ENCODE results near the gene RAD51B.

Gene RAD51B

GRCh38 chr14:67820428-67820971, 921 bp downstream of the RAD51B start (continued):
- TF ChIP-seq GLIS2 (tag by site-specific recombination; IDR thresholded peaks at IDR 0.05) (no peak), ZNF555 (tag by site-specific recombination; conservative IDR thresholded peaks at IDR 0.05) (no peak), ZBTB1 (tag by site-specific recombination; IDR thresholded peaks at IDR 0.05) (no peak), ZNF629 (tag by site-specific recombination; IDR thresholded peaks at IDR 0.05) (no peak), PATZ1 (tag by site-specific recombination; IDR thresholded peaks at IDR 0.05) (peak; percentile 28; the same call in 1 of the 2 replicates), TSHZ1 (tag by site-specific recombination; IDR thresholded peaks at IDR 0.05; ENCODE audit: borderline replicate concordance) (no peak), ZNF785 (tag by site-specific recombination; IDR thresholded peaks at IDR 0.05) (no peak), ZNF169 (tag by site-specific recombination; IDR thresholded peaks at IDR 0.05) (no peak), ZNF184 (tag by site-specific recombination; IDR thresholded peaks at IDR 0.05) (no peak), ZBTB6 (tag by site-specific recombination; IDR thresholded peaks at IDR 0.05) (no peak), TRIM28 (IDR thresholded peaks at IDR 0.05; ENCODE audit: borderline replicate concordance, low read length) (0 out of 2 replicates have a peak, but pooled peaks have one; percentile 62), ZNF221 (tag by site-specific recombination; IDR thresholded peaks at IDR 0.05; ENCODE audit: borderline replicate concordance) (no peak), GLIS1 (tag by site-specific recombination; IDR thresholded peaks at IDR 0.05) (peak; percentile 16; the same call in 1 of the 2 replicates), ATF2 (tag by site-specific recombination; IDR thresholded peaks at IDR 0.05; ENCODE audit: low read depth) (no peak), ZNF433 (tag by site-specific recombination; IDR thresholded peaks at IDR 0.05; ENCODE audit: low read depth) (no peak), IKZF3 (tag by site-specific recombination; IDR thresholded peaks at IDR 0.05) (no peak), HOXD13 (CRISPR knock-in tag; IDR thresholded peaks at IDR 0.05; ENCODE audit: borderline replicate concordance) (no peak), ZNF777 (tag by site-specific recombination; IDR thresholded peaks at IDR 0.05; ENCODE audit: borderline replicate concordance) (no peak), REPIN1 (tag by site-specific recombination; IDR thresholded peaks at IDR 0.05; ENCODE audit: low read depth) (no peak), OVOL3 (tag by site-specific recombination; IDR thresholded peaks at IDR 0.05) (no peak), ZNF580 (tag by site-specific recombination; IDR thresholded peaks at IDR 0.05) (0 out of 2 replicates have a peak, but pooled peaks have one; percentile 10), HOXC10 (CRISPR knock-in tag; IDR thresholded peaks at IDR 0.05) (no peak), ZNF48 (tag by site-specific recombination; IDR thresholded peaks at IDR 0.05) (no peak), ZNF488 (tag by site-specific recombination; IDR thresholded peaks at IDR 0.05) (no peak), KLF7 (tag by site-specific recombination; IDR thresholded peaks at IDR 0.05; ENCODE audit: borderline replicate concordance) (no peak), PBX3 (CRISPR knock-in tag; IDR thresholded peaks at IDR 0.05) (no peak), WT1 (tag by site-specific recombination; IDR thresholded peaks at IDR 0.05) (peak; percentile 70), KLF1 (tag by site-specific recombination; IDR thresholded peaks at IDR 0.05) (no peak), ZNF114 (tag by site-specific recombination; IDR thresholded peaks at IDR 0.05) (no peak)

Data from HEK293 (cell line).